Testis (tissue), 2 donors: Measurements from ENCODE around the gene TMPRSS11D.

ENCODE experiments used
- CTCF ChIP-seq, 3 experiments: fragments of 450-650 bp in 2 of 3; fragments of 200-600 bp in 1 of 3; sonication (generic) in 1 of 3; IDR thresholded peaks; one replicate each; pipeline ENCODE4 v1.5.1; 2016 to 2019; ENCODE audit warnings: antibody characterized with exemption in 3 of 3, mild to moderate bottlenecking in 2 of 3, moderate library complexity in 1 of 3
- POLR2A ChIP-seq: fragments of 450-650 bp; IDR thresholded peaks from one replicate; pipeline ENCODE4 v1.6.1; 2017; ENCODE audit warnings: antibody characterized with exemption, mild to moderate bottlenecking, moderate library complexity

GRCh38 chr4:67885762-67886161 is 2.0 kb upstream of the TMPRSS11D start:
- TF ChIP-seq CTCF (IDR thresholded peaks at IDR 0.05) (no peak), POLR2A (no peak)
